HG03442 (cell line): Measurements from ENCODE around the gene ZNF445.
"Not testable (repeated sequence)": the region's sequence is repeated elsewhere in the genome, so short reads cannot be mapped to it uniquely, and the experiment has no call there.

Experiments used
- ATAC-seq: cut with Tn5 transposase; IDR thresholded peaks from one replicate; pipeline ENCODE4 v1.9.1; 2021; ENCODE audit warnings: mild to moderate bottlenecking, moderate library complexity; ENCODE audit not compliant: unreplicated experiment

ZNF445 gene

GRCh38 chr3:44477312-44478030 lies at the start of gene ZNF445:
Gene ZNF445, minus strand, starts transcription at chr3:44477670. Its CDS starts 22,121 bp downstream, at chr3:44455549.
- ATAC-seq = peak; percentile 80

- no peak for ATAC-seq
Observed at GRCh38 chr3:44525060-44525459, 47.6 kb upstream of the ZNF445 start.

GRCh38 chr3:44522494-44522933 lies 45.0 kb upstream of the ZNF445 start:
- ATAC-seq = no peak

GRCh38 chr3:44521721-44522120 lies 44.3 kb upstream of the ZNF445 start:
- ATAC-seq = no peak

GRCh38 chr3:44518782-44519156 lies 41.3 kb upstream of the ZNF445 start:
- no peak for ATAC-seq

- ATAC-seq = no peak
Observed at GRCh38 chr3:44516230-44516629, 38.8 kb upstream of the ZNF445 start.

- ATAC-seq = no peak
Observed at GRCh38 chr3:44513513-44513912, 36.0 kb upstream of the ZNF445 start.

GRCh38 chr3:44511238-44511566 lies 33.7 kb upstream of the ZNF445 start:
- ATAC-seq = no peak

- ATAC-seq = peak; percentile 15
Observed at GRCh38 chr3:44510000-44510368, 32.5 kb upstream of the ZNF445 start.

- no peak for ATAC-seq
Observed at GRCh38 chr3:44509393-44509921, 32.0 kb upstream of the ZNF445 start.

GRCh38 chr3:44506961-44507360 lies 29.5 kb upstream of the ZNF445 start:
- no peak for ATAC-seq

- no peak for ATAC-seq
Observed at GRCh38 chr3:44506556-44506955, 29.1 kb upstream of the ZNF445 start.

GRCh38 chr3:44504566-44504965 lies 27.1 kb upstream of the ZNF445 start:
- ATAC-seq = no peak

- ATAC-seq = not testable (repeated sequence)
Observed at GRCh38 chr3:44503178-44503577, 25.7 kb upstream of the ZNF445 start.

- ATAC-seq = no peak
Observed at GRCh38 chr3:44501971-44502370, 24.5 kb upstream of the ZNF445 start.

- not testable (repeated sequence) for ATAC-seq
Observed at GRCh38 chr3:44499899-44500168, 22.4 kb upstream of the ZNF445 start.

- ATAC-seq = no peak
Observed at GRCh38 chr3:44499149-44499898, 21.9 kb upstream of the ZNF445 start.

GRCh38 chr3:44495636-44496415 lies 18.4 kb upstream of the ZNF445 start:
- ATAC-seq = no peak

- ATAC-seq = no peak
Observed at GRCh38 chr3:44492496-44492895, 15.0 kb upstream of the ZNF445 start.

GRCh38 chr3:44482721-44483120 lies 5.3 kb upstream of the ZNF445 start:
- ATAC-seq = no peak

GRCh38 chr3:44478606-44479094 lies 1.2 kb upstream of the ZNF445 start:
- no peak for ATAC-seq

- no peak for ATAC-seq
Observed at GRCh38 chr3:44478055-44478468, 592 bp upstream of the ZNF445 start.
